ENCODE results near the gene PTGES. TPM values are rescaled to one million over a fixed set of nuclear protein-coding genes. Genes with fewer than 3 reads are reported as not detected.

The PTGES gene
- polyA plus RNA-seq, 1 of the 3 experiments (the other 2 are of a cell fraction): 5.2 TPM

DNA sequence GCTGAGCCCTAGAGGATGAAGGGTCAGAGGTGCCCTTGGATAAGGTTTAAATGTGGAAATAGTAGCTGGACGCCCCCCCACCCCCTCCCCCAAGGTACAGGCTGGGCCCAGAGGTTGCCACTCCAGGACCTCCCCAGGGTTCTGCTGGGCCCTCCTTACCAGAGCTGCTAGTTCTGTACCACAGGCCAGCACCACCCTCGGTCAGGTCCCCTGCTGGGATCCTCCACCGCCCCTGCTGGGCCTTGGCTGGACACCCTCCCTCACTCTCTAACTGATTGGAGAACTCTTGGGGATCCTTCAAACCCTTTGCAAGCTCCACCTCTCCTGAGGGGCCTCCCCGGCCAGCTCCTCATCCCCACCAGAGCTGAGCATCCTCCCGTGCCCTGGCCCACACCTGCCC is 34.9 kb downstream of the PTGES start:
- H3K36me3 ChIP-seq (replicated peaks in 1 of 2; ENCODE audit: control insufficient read depth in 1 of 2, insufficient read depth in 2 of 2, low read length in 1 of 2): no peaks in the 10 kb centered on the region
- TF ChIP-seq RFX5 (IDR thresholded peaks at IDR 0.05; ENCODE audit: low read length) (no peak), TAF1 (IDR thresholded peaks at IDR 0.05; ENCODE audit: borderline replicate concordance, low read depth, low read length) (no peak), JUND (IDR thresholded peaks at IDR 0.05) (no peak), RAD21 (IDR thresholded peaks at IDR 0.05; ENCODE audit: low read length) (no peak), CHD2 (IDR thresholded peaks at IDR 0.05; ENCODE audit: low read length, partially characterized antibody) (no peak), NRF1 (IDR thresholded peaks at IDR 0.05; ENCODE audit: low read depth, low read length) (no peak), NFIC (IDR thresholded peaks at IDR 0.05; ENCODE audit: borderline replicate concordance) (no peak), FOXJ3 (CRISPR knock-in tag; IDR thresholded peaks at IDR 0.05) (no peak), RXRA (IDR thresholded peaks at IDR 0.05; ENCODE audit: borderline replicate concordance, low read depth) (no peak), FOSL2 (IDR thresholded peaks at IDR 0.05; ENCODE audit: borderline replicate concordance, low read depth) (no peak), EP300 (IDR thresholded peaks at IDR 0.05; ENCODE audit: borderline replicate concordance in 1 of 2, low read depth in 1 of 2, low read length in 1 of 2) (no peak)
- TF ChIP-seq, protein P1, sequence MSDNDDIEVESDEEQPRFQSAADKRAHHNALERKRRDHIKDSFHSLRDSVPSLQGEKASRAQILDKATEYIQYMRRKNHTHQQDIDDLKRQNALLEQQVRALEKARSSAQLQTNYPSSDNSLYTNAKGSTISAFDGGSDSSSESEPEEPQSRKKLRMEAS (IDR thresholded peaks at IDR 0.05; ENCODE audit: low read depth): no peak
- TF ChIP-seq, protein P2, sequence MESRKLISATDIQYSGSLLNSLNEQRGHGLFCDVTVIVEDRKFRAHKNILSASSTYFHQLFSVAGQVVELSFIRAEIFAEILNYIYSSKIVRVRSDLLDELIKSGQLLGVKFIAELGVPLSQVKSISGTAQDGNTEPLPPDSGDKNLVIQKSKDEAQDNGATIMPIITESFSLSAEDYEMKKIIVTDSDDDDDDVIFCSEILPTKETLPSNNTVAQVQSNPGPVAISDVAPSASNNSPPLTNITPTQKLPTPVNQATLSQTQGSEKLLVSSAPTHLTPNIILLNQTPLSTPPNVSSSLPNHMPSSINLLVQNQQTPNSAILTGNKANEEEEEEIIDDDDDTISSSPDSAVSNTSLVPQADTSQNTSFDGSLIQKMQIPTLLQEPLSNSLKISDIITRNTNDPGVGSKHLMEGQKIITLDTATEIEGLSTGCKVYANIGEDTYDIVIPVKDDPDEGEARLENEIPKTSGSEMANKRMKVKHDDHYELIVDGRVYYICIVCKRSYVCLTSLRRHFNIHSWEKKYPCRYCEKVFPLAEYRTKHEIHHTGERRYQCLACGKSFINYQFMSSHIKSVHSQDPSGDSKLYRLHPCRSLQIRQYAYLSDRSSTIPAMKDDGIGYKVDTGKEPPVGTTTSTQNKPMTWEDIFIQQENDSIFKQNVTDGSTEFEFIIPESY (IDR thresholded peaks at IDR 0.05; ENCODE audit: borderline replicate concordance, low read depth): no peak
- TF ChIP-seq, protein P3, sequence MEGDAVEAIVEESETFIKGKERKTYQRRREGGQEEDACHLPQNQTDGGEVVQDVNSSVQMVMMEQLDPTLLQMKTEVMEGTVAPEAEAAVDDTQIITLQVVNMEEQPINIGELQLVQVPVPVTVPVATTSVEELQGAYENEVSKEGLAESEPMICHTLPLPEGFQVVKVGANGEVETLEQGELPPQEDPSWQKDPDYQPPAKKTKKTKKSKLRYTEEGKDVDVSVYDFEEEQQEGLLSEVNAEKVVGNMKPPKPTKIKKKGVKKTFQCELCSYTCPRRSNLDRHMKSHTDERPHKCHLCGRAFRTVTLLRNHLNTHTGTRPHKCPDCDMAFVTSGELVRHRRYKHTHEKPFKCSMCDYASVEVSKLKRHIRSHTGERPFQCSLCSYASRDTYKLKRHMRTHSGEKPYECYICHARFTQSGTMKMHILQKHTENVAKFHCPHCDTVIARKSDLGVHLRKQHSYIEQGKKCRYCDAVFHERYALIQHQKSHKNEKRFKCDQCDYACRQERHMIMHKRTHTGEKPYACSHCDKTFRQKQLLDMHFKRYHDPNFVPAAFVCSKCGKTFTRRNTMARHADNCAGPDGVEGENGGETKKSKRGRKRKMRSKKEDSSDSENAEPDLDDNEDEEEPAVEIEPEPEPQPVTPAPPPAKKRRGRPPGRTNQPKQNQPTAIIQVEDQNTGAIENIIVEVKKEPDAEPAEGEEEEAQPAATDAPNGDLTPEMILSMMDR (IDR thresholded peaks at IDR 0.05): no peak
- TF ChIP-seq, protein P4, sequence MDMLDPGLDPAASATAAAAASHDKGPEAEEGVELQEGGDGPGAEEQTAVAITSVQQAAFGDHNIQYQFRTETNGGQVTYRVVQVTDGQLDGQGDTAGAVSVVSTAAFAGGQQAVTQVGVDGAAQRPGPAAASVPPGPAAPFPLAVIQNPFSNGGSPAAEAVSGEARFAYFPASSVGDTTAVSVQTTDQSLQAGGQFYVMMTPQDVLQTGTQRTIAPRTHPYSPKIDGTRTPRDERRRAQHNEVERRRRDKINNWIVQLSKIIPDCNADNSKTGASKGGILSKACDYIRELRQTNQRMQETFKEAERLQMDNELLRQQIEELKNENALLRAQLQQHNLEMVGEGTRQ (IDR thresholded peaks at IDR 0.05; ENCODE audit: borderline replicate concordance, low read depth, low read length): no peak
- TF ChIP-seq, protein P5, sequence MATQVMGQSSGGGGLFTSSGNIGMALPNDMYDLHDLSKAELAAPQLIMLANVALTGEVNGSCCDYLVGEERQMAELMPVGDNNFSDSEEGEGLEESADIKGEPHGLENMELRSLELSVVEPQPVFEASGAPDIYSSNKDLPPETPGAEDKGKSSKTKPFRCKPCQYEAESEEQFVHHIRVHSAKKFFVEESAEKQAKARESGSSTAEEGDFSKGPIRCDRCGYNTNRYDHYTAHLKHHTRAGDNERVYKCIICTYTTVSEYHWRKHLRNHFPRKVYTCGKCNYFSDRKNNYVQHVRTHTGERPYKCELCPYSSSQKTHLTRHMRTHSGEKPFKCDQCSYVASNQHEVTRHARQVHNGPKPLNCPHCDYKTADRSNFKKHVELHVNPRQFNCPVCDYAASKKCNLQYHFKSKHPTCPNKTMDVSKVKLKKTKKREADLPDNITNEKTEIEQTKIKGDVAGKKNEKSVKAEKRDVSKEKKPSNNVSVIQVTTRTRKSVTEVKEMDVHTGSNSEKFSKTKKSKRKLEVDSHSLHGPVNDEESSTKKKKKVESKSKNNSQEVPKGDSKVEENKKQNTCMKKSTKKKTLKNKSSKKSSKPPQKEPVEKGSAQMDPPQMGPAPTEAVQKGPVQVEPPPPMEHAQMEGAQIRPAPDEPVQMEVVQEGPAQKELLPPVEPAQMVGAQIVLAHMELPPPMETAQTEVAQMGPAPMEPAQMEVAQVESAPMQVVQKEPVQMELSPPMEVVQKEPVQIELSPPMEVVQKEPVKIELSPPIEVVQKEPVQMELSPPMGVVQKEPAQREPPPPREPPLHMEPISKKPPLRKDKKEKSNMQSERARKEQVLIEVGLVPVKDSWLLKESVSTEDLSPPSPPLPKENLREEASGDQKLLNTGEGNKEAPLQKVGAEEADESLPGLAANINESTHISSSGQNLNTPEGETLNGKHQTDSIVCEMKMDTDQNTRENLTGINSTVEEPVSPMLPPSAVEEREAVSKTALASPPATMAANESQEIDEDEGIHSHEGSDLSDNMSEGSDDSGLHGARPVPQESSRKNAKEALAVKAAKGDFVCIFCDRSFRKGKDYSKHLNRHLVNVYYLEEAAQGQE (IDR thresholded peaks at IDR 0.05; ENCODE audit: low read depth, low read length): no peak
- no peaks in the 10 kb centered on the region for H3K9me2 ChIP-seq
- no peak overlapping the region for H3K27ac ChIP-seq (ENCODE audit: low read depth in 2 of 2, low read length in 1 of 2)
- no peaks in the 10 kb centered on the region for H3K4me1 ChIP-seq (ENCODE audit: control insufficient read depth in 1 of 2, insufficient read depth in 2 of 2, low read depth in 1 of 2, low read length in 1 of 2)
- no peak overlapping the region for H3K9ac ChIP-seq
- DNase-seq: no peak
- ChIA-PET POLR2A (no interaction called here), CTCF (interaction anchor here (1.1 to 1.7 kb wide), 5 partner anchors 9 to 76 kb away, joined by 3 to 9 read pairs (median 6); partner anchors contain the start of gene ASB6)
- no peaks in the 10 kb centered on the region for H3F3A ChIP-seq (replicated peaks; ENCODE audit: insufficient read depth)
- no peaks in the 10 kb centered on the region for H3K79me2 ChIP-seq (ENCODE audit: insufficient read depth)
- no peak overlapping the region for H2AFZ ChIP-seq (ENCODE audit: low read depth)
- H3K9me3 ChIP-seq: no peaks in the 10 kb centered on the region
- H3K4me2 ChIP-seq: no peak overlapping the region
- no peaks in the 10 kb centered on the region for H4K20me1 ChIP-seq (ENCODE audit: insufficient read depth)
- WGBS (ENCODE audit: low lambda C conversion rate): 67% methylated on average over 5 of the region's 5 CpGs
- no peaks in the 10 kb centered on the region for H3K27me3 ChIP-seq (ENCODE audit: insufficient read depth)
- no peak overlapping the region for H3K4me3 ChIP-seq (ENCODE audit: low read depth in 2 of 2, low read length in 1 of 2)

Data from SK-N-SH (cell line).